Measurements from ENCODE around the gene RCSD1. TPM values are rescaled to one million over a fixed set of nuclear protein-coding genes. Genes with fewer than 3 reads are reported as not detected.

Gene RCSD1
- total RNA-seq, 4 donors from 2014 or later: 16.8 to 19.0 (median 18.5) TPM

- no peak for DNase-seq (ENCODE audit: extremely low spot score)
- H3K36me3 ChIP-seq: peaks cover 0 to 12% (median 0%) of the 10 kb centered on the region in 4 donors
- 81% methylated on average over 4 of the region's 4 CpGs for WGBS
- no peak overlapping the region for H3K4me3 ChIP-seq
- intact Hi-C loops (cut with DNase I): no loop called here
- no peaks in the 10 kb centered on the region for H3K27me3 ChIP-seq
- H3K4me1 ChIP-seq: peaks cover 0 to 18% (median 3%) of the 10 kb centered on the region in 4 donors
- no peaks in the 10 kb centered on the region for H3K9me3 ChIP-seq
- TF ChIP-seq POLR2A (IDR thresholded peaks at IDR 0.05; ENCODE audit: low read depth): no peak
- no peak for TF ChIP-seq EP300 (IDR thresholded peaks at IDR 0.05)
- TF ChIP-seq POLR2AphosphoS5 (IDR thresholded peaks at IDR 0.05): no peak
- TF ChIP-seq CTCF (IDR thresholded peaks at IDR 0.05): no peak
- no peak overlapping the region for H3K27ac ChIP-seq (replicated peaks in 1 of 4)
Observed at GRCh38 chr1:167673265-167673664, 43.2 kb downstream of the RCSD1 start.

- Histone ChIP-seq H3K27ac (replicated peaks in 1 of 4) (no peak overlapping the region), H3K36me3 (peaks cover 0 to 12% (median 0%) of the 10 kb centered on the region in 4 donors), H3K9me3 (no peaks in the 10 kb centered on the region), H3K4me3 (no peak overlapping the region), H3K4me1 (peaks cover 0 to 12% (median 5%) of the 10 kb centered on the region in 4 donors), H3K27me3 (no peaks in the 10 kb centered on the region)
- 81% methylated on average over 2 of the region's 2 CpGs for WGBS
- intact Hi-C loops (cut with DNase I): no loop called here
- DNase-seq (ENCODE audit: extremely low spot score): no peak
- TF ChIP-seq CTCF (IDR thresholded peaks at IDR 0.05): no peak
- no peak for TF ChIP-seq POLR2AphosphoS5 (IDR thresholded peaks at IDR 0.05)
- no peak for TF ChIP-seq POLR2A (IDR thresholded peaks at IDR 0.05; ENCODE audit: low read depth)
- TF ChIP-seq EP300 (IDR thresholded peaks at IDR 0.05): no peak
Observed at GRCh38 chr1:167674156-167674555, 44.1 kb downstream of the RCSD1 start.

GRCh38 chr1:167675440-167675839, 45.4 kb downstream of the RCSD1 start:
- TF ChIP-seq POLR2AphosphoS5 (IDR thresholded peaks at IDR 0.05): no peak
- no peak for TF ChIP-seq EP300 (IDR thresholded peaks at IDR 0.05)
- TF ChIP-seq CTCF (IDR thresholded peaks at IDR 0.05): no peak
- TF ChIP-seq POLR2A (IDR thresholded peaks at IDR 0.05; ENCODE audit: low read depth): no peak
- intact Hi-C loops (cut with DNase I): no loop called here
- Histone ChIP-seq H3K27me3 (no peaks in the 10 kb centered on the region), H3K9me3 (no peaks in the 10 kb centered on the region), H3K27ac (replicated peaks in 1 of 4) (no peak overlapping the region), H3K4me1 (peaks cover 0 to 25% (median 10%) of the 10 kb centered on the region in 4 donors), H3K4me3 (no peak overlapping the region), H3K36me3 (peaks cover 0 to 12% (median 0%) of the 10 kb centered on the region in 4 donors)
- no peak for DNase-seq (ENCODE audit: extremely low spot score)
- 78% methylated on average over 5 of the region's 5 CpGs for whole genome bisulfite sequencing

- no peak for TF ChIP-seq POLR2AphosphoS5 (IDR thresholded peaks at IDR 0.05)
- no peak for TF ChIP-seq POLR2A (IDR thresholded peaks at IDR 0.05; ENCODE audit: low read depth)
- no peak for TF ChIP-seq CTCF (IDR thresholded peaks at IDR 0.05)
- no peak for TF ChIP-seq EP300 (IDR thresholded peaks at IDR 0.05)
- H3K4me1 ChIP-seq: peaks cover 9 to 34% (median 19%) of the 10 kb centered on the region in 4 donors
- no peaks in the 10 kb centered on the region for H3K9me3 ChIP-seq
- 97% methylated on average over 2 of the region's 2 CpGs for WGBS
- H3K36me3 ChIP-seq: peaks cover 0 to 12% (median 0%) of the 10 kb centered on the region in 4 donors
- no peaks in the 10 kb centered on the region for H3K27me3 ChIP-seq
- no peak overlapping the region for H3K27ac ChIP-seq (replicated peaks in 1 of 4)
- intact Hi-C loops (cut with DNase I): no loop called here
- H3K4me3 ChIP-seq: no peak overlapping the region
- no peak for DNase-seq (ENCODE audit: extremely low spot score)
Observed at GRCh38 chr1:167676205-167676915, 46.3 kb downstream of the RCSD1 start.
